H1 (cell line): ENCODE results near the gene NPPA. TPM values are rescaled to one million over a fixed set of nuclear protein-coding genes. Genes with fewer than 3 reads are reported as not detected.
A peak's percentile ranks its signal among the peaks of the same experiment; 100 is the strongest.

Experiments
- BCL11A ChIP-seq, 2 experiments: IDR thresholded peaks; one replicate each; pipeline ENCODE4 v1.6.1; 2011; ENCODE audit warnings: low read depth in 2 of 2, low read length in 2 of 2, mild to moderate bottlenecking in 2 of 2
- CBX5 ChIP-seq: fragments of 300-800, 300-1000 bp; sonication (generic); IDR thresholded peaks from 2 replicates; pipeline ENCODE4 v1.7.1; 2016; ENCODE audit warnings: antibody characterized with exemption, low read length, low read depth
- CBX8 ChIP-seq: fragments of 300-800, 300-1000 bp; sonication (generic); IDR thresholded peaks from 2 replicates; pipeline ENCODE4 v1.7.1; 2016; ENCODE audit warnings: low read depth, low read length, borderline replicate concordance
- CEBPB ChIP-seq: IDR thresholded peaks from 2 replicates; pipeline ENCODE4 v1.6.1; 2012; ENCODE audit warnings: low read depth, low read length
- CTBP2 ChIP-seq: IDR thresholded peaks from 2 replicates; pipeline ENCODE4 v1.7.0; 2011; ENCODE audit warnings: borderline replicate concordance, mild to moderate bottlenecking, moderate library complexity, mixed read lengths, low read length; ENCODE audit not compliant: insufficient read depth, insufficient read length
- GABPA ChIP-seq: IDR thresholded peaks from 2 replicates; pipeline ENCODE4 v1.6.1; 2011; ENCODE audit warnings: mild to moderate bottlenecking, low read length, moderate library complexity, borderline replicate concordance; ENCODE audit not compliant: insufficient read depth
- TBP ChIP-seq: IDR thresholded peaks from 2 replicates; pipeline ENCODE4 v1.6.1; 2011; ENCODE audit warnings: low read depth, low read length, improper control_type of control experiment
- YY1 ChIP-seq: IDR thresholded peaks from 2 replicates; pipeline ENCODE4 v1.6.1; 2011; ENCODE audit warnings: low read depth, mild to moderate bottlenecking, low read length
- polyA plus RNA-seq, 7 experiments: library from polyadenylated mRNA; depleted of rRNA in 3 of 7; stranded (reverse) in 5 of 7; unstranded in 2 of 7; fragments of >200 nt in 5 of 7; fragments of 200-250 nt in 2 of 7; gene quantifications; 1 replicate in 5 of 7; 2 replicates in 1 of 7; 4 replicates in 1 of 7; pipeline versions ENCODE4 v1.2.1 to v1.2.3, GENCODE V29; 2011 to 2013; ENCODE audit warnings: missing spikeins in 2 of 7, mixed read lengths in 2 of 7
- total RNA-seq: library from RNA; stranded (reverse); fragmentation: NEBNext Ultra II Directional; extraction: Animal tissue kit (Norgen Biotek cat#: 25700); gene quantifications from 2 replicates; pipeline ENCODE4 v1.2.1, GENCODE V29; 2021

The NPPA gene
- total and polyA plus RNA-seq, 2 of the 8 experiments (the other 6 are each of a cell fraction or from before 2014, with no cell fraction given) = not detected

DNA sequence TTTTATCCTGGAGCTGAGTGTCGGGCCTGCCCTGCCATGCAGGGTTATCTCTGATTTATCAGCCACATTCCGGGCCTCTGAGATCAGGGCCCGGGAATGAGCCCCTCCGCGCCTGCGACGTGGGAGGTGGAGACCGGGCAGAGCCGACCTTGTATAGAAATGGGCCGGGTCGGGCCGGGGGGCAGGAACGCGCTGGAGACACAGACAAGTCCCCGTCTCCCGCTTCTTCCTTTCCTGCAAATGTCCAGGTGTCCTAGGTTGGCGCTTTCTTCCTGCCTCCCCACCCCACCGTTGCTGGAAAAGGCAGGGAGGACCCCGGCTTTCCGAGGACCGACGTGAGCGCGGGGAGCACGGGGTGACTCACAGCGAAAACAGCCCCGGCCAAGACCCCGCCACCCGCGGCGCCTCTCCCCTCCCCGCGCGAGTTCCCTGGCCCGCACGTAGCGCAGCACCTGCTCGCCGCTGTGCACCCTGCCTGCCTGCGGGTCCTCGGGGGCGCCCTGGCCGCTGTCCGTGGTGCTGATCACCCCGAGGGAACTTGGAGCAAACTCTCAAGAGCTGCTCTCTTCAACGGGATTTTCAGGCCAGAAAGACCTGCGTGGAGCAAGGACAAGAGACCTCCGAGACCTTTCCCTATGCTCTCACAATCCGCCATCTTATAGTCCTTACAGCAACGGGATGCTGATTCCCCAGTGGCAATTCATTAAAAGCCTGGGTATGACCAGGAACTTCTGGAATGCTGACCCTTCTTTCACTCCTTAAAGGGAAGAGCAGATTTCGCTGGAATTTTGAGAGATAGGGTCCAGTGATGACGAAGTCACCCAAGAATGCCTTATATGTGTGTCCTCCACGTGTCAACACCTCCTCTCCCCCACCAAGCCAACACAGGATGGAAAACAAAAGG is 11.6 kb upstream of the NPPA start (continued):
- TF ChIP-seq CBX5 = no peak
- no peak for TF ChIP-seq TBP
- TF ChIP-seq CTBP2 = no peak
- no peak for TF ChIP-seq BCL11A (IDR thresholded peaks at IDR 0.05; ENCODE audit: low read depth in 2 of 2, low read length in 2 of 2)
- TF ChIP-seq CEBPB = no peak
- TF ChIP-seq CBX8 = no peak
- TF ChIP-seq GABPA = peak; percentile 78
- peak; percentile 62; the same call in 1 of the 2 replicates for TF ChIP-seq YY1
